ENCODE data around the gene ST6GALNAC1.
"Not testable (repeated sequence)": the region's sequence is repeated elsewhere in the genome, so short reads cannot be mapped to it uniquely, and the experiment has no call there.

ST6GALNAC1 gene

GRCh38 chr17:76614064-76614759, 29.3 kb downstream of the ST6GALNAC1 start:
- not testable (repeated sequence) for H3K27ac ChIP-seq; DNase-seq (ENCODE audit: low read depth, low spot score)

DNA sequence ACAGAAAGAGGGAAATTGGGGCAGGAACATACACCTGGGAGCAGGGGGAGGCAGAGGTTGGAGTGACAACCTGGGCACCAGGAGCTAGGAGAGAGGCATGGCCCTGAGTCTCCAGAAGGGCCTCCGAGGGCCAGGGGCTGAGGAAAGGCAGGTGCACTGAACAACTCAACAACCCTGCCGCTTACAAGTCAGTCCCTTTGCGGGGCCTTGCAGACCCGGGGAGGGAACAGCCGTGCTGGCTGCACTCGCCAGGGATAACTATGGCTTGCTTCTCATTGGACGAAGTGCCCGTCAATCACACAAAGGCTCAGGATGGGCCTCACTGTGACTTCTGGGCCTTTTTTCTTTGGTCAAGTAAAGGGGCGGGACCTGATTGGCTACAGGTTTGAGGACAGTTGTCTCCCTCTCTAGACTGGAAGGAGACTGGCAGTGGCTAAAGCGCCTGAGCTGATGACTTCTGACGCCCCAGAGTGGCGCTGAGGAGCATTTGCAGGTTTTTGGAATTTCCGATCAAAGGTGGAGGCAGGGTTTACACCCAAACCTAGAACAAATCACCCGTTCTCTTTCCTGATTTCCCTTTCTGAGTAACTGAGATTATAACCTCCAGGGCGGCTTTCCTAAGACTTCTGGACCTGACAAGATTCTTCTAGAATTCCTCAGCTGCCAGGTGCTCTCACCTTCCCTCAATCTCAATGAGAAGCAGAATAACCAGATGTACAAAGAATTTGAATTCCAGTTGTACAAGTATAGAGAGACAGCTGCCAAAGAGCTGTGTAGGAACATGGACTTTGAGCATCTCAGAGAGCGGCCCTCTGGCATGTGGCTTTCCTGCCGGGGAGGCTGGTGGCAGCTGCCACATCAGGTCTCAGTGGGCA, 30.3 kb downstream of the ST6GALNAC1 start:
- no peak overlapping the region for H3K27ac ChIP-seq
- no peak for DNase-seq (ENCODE audit: low read depth, low spot score)

DNA sequence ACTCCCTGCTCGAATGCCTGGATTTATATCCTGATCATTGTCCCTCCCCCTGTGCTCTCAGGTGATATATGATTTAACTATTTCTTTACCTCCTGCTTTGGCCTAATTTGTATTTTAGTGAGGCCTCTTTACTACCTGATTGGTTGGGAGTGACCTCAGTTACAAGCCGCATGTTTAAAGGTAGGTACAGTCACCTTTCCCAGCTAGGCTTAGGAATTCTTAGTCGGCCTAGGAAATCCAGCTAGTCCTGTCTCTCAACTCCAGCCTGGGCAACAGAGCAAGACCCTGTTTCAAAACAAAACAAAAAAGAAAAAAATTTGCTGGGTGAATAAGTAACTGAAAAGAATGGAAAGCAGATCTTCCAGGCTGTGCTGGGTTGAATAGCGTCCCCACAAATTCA, 31.1 kb downstream of the ST6GALNAC1 start:
- H3K27ac ChIP-seq: no peak overlapping the region
- no peak for DNase-seq (ENCODE audit: low read depth, low spot score)

DNA sequence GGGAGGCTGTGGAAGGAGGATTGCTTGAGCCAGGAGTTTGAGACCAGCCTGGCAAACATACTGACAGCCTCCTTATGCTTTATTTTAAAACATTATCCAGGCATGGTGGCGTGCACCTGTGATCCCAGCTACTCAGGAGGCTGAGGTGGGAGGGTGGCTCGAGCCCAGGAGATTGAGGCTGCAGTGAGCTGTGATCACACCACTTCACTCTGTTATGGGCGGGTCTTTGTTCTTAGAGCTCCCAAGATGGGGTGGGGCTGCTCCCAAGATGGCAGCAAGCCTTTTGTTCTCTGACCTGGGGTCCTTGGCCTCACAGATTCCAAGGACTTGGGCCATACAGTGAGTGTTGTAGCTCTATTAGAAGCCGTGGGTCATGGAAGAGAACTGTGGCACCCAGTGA, 31.8 kb downstream of the ST6GALNAC1 start:
- DNase-seq (ENCODE audit: low read depth, low spot score): no peak
- no peak overlapping the region for H3K27ac ChIP-seq

GRCh38 chr17:76611080-76611749, 32.3 kb downstream of the ST6GALNAC1 start:
- H3K27ac ChIP-seq; DNase-seq (ENCODE audit: low read depth, low spot score): not testable (repeated sequence)

- DNase-seq (ENCODE audit: low read depth, low spot score); H3K27ac ChIP-seq: not testable (repeated sequence)
Observed at GRCh38 chr17:76606685-76607084, 36.9 kb downstream of the ST6GALNAC1 start.

DNA sequence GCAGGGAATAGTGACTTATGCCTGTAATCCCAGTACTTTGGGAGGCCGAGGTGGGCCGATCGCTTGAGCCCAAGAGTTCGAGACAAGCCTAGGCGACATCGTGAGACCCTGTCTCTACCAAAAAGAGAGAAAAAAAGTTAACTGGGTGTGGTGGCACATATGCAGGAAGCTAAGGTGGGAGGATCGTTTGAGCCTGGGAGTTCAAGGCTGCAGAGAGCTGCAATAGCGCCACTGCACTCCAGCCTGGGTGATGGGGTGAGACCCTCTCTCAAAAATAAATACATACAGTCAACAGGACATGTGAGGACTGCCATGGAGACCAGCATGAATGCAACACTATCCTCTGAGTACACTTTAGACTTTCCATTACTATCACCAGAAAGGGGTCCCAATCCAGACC, 42.5 kb downstream of the ST6GALNAC1 start:
- H3K27ac ChIP-seq: peak overlapping the region; percentile 83

DNA sequence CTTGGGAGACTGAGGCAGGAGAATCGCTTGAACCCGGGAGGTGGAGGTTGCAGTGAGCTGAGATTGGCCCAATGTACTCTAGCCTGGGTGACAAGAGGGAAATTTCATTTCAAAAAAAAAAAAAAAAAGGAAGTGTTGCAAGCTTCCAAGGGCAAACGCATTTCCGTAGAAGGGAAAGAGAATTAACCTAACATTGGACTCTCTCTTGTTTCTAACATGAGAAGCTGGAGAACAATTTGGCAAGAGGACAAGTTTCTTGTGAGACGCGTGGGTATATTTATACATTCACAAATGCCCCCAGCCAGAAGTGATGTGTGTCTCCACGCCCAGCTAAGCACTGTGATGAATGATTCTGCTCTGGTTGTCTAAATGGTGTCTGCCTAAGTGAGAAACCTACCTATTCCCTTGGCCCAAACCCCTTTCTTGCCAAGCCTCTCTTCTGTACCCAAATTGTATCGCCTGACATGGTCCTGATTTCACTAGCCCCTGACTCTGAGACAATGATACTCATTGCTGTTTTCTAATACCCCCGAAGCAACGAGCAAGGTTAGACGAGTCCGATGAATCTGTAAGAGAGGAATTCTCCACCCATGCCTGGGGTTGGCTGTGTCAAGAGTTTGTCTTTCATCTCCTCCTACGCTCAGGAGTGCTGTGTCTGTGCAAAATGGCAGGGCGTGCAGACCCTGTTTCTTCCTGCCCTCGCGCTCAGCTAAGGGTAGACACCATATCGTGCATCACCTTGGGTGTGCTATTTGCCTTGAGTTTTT, 43.7 kb downstream of the ST6GALNAC1 start:
- peak overlapping the region; percentile 83 for H3K27ac ChIP-seq
- no peak for DNase-seq (ENCODE audit: low read depth, low spot score)

More for the DNA sequence above, 42.5 kb downstream of the ST6GALNAC1 start:
- DNase-seq (ENCODE audit: low read depth, low spot score): no peak

GRCh38 chr17:76598004-76598439, 45.5 kb downstream of the ST6GALNAC1 start:
- no peak for DNase-seq (ENCODE audit: low read depth, low spot score)
- H3K27ac ChIP-seq: peak overlapping the region; percentile 71

GRCh38 chr17:76597156-76598003, 46.2 kb downstream of the ST6GALNAC1 start:
- DNase-seq (ENCODE audit: low read depth, low spot score): peak; percentile 98
- peak overlapping the region; percentile 71 for H3K27ac ChIP-seq

GRCh38 chr17:76594690-76595089, 48.9 kb downstream of the ST6GALNAC1 start:
- H3K27ac ChIP-seq: no peak overlapping the region
- DNase-seq (ENCODE audit: low read depth, low spot score): no peak

DNA sequence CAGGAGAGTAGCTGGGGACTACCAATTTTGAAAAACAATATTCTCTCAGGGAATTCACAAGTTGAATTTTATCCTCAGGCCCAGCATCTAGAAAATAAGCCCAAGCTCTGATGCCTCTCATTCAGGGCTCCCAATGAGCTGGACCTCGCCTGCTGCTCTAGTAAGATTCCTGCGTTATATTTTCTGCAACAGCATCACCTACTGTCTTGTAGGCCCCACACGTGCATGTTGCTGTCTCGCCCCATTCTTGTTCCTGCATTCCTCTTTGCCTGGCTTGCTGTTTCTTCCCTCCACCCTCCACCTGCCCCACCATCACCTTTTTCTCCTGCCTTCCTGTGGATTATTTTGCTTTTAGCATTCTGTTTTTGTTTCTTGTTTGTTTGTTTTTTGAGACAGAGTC, 49.6 kb downstream of the ST6GALNAC1 start:
- DNase-seq (ENCODE audit: low read depth, low spot score): no peak
- H3K27ac ChIP-seq: no peak overlapping the region

- peak overlapping the region; percentile 62 for H3K27ac ChIP-seq
- peak; percentile 88 for DNase-seq (ENCODE audit: low read depth, low spot score)
Observed at GRCh38 chr17:76593384-76593826, 50.2 kb downstream of the ST6GALNAC1 start.

- no peak overlapping the region for H3K27ac ChIP-seq
- no peak for DNase-seq (ENCODE audit: low read depth, low spot score)
Observed at GRCh38 chr17:76588182-76588581, 55.4 kb downstream of the ST6GALNAC1 start.

- peak overlapping the region; percentile 96 for H3K27ac ChIP-seq
- DNase-seq (ENCODE audit: low read depth, low spot score): no peak
Observed at GRCh38 chr17:76586741-76587487, 56.6 kb downstream of the ST6GALNAC1 start.

DNA sequence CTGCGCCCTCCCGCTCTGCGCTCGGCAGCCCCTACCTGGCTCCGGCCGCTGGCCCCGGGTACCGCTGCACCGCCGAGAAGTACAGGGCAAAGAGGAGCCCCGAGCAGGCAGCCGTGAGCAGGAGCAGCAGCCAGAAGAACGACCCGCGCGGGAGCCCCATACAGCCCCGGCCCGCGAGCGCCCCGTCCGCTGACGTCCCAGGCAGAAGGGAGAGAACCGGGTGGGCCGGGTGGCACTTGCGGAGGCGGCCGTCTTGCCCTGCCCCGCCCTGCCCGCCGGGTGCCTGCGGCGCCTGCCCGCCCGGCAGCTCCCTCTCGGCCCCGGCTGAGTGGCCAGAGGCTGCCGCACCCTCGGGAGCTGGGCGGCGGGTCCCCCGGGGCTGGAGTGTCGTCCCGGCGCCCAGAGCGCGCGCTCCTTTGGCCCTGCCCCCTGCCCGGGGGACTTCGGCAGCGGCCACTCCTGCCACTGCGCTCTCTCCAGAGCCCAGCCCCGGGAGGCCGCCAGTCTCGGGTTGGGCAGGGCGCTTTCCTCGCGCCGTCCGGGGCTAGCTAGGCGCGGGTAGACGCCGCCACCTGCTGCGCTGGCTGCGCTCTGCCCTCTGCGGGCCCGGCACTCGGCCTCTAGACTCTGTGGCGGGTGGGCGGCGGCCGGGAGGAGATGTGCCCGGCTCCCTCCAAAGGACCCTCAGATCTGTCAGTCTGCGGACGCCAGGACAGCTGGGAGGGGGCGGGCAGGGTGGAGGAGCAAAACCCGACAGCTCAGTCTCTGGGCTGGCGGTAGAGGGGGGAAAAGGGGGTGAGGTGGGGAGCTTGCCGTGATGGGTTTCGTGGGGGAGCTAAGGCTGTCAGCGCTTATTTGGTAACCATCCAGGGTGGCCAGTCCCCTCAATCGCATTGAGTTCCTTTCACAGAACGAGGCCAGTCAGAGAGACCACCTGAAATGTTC, 57.6 kb downstream of the ST6GALNAC1 start, which contains the start of gene ST6GALNAC2:
TSS of gene ST6GALNAC2 (minus strand) at position 212 of the 945 bp plus-strand sequence. CDS start at position 160, 52 bp downstream.
- DNase-seq (ENCODE audit: low read depth, low spot score): no peak
- peak within 1 kb of the TSS; percentile 96 for H3K27ac ChIP-seq

DNA sequence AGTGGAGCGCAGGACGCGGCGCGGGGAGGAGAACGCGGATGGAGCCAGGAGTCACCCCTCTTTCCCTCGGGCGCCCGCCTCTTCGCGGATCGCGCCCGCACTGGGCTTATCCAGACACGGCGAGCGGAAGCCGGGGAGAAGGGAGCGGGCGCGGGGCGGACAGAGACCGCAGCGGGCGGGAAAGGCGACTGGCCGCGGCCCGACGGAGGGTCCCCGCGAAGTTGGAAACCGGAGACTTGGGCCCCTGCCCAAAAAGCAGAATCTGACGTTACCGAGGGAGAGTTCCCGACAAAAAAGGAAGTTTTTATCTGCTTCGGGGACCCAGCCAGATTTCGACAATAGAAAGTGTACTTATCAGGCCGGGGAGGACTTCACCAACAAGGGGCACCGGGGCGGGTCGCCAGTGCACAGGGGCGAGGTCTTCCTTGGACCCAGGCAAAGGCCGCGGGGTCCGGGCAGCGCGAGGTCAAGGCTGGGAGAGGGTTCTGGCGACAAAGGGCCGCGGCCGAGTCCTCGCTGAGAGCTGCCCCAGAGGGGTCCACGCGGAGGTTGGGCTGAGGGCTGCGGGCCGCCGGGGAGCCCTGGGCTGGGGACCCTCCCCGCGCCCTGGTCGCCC, 58.4 kb downstream of the ST6GALNAC1 start:
- no peak for DNase-seq (ENCODE audit: low read depth, low spot score)
- peak overlapping the region; percentile 96 for H3K27ac ChIP-seq
